ENCODE data around the gene MACROD2.

Gene MACROD2

DNA sequence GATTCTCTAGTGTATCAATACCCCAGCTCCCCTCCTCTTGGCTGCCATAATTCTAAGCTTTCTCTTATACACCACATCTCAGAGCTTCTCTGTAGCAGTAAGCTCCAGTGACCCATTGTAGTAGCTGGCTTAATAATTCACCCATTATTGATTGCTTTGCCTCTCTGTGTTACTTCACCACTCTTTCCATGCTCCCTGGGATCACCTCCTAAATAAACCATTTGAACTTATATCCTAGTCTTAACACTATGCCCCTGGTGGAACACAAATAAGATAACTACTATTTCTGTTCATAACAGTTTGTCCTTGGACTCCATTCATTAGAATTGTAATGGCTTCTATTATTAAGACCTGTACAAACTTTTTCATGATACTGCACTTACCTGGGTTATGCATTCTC is 1819.0 kb downstream of the MACROD2 start:
- no peak for DNase-seq

- DNase-seq = no peak
Measured at GRCh38 chr20:15814911-15815310, 1819.6 kb downstream of the MACROD2 start.

- DNase-seq = no peak
Measured at GRCh38 chr20:15817351-15817750, 1822.0 kb downstream of the MACROD2 start.

- no peak for DNase-seq
Measured at GRCh38 chr20:15818651-15819071, 1823.3 kb downstream of the MACROD2 start.

DNA sequence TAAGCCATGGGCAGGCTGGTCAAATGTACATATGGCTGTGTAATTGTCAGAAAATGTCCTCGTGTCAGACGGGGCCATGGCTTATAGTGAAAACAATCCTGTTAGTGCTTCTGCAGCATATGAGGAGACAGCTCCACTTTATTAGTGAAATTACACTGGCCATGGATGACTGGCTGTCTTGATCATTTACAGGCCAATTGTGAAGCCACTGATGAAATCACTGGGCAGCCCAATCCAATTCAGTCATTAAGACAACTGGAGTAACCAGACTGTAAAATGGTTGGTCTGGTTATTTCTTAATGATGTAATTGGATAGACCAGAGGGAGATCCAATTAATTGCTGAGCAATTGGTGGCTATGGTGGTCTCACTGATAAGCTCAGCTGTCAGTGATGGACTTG is 1828.4 kb downstream of the MACROD2 start:
- DNase-seq = no peak

GRCh38 chr20:15827628-15828027 is 1832.3 kb downstream of the MACROD2 start:
- DNase-seq = no peak

- DNase-seq = no peak
Measured at GRCh38 chr20:15831201-15831600, 1835.9 kb downstream of the MACROD2 start.

DNA sequence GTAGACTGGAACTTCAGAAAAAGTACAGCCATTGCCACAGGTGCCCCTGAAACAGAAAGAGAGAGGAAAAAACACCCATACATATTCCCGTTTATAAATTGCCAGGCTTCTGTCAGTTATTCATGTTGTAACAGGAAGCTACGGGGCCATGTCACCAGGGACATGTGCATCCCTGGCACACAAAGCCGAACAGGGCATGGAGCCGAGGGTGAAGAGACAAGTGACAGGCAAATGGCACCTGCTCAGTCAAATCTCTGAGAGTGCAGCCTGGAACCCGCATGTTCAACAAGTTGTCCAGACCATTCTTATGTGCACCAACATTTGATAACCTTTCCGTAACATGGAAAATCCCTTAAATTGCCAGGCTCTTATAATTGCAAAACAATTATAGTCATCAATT is 1837.2 kb downstream of the MACROD2 start:
- no peak for DNase-seq

GRCh38 chr20:15834857-15835256 is 1839.5 kb downstream of the MACROD2 start:
- DNase-seq = no peak

GRCh38 chr20:15835811-15836210 is 1840.5 kb downstream of the MACROD2 start:
- DNase-seq = no peak

GRCh38 chr20:15836634-15837033 is 1841.3 kb downstream of the MACROD2 start:
- no peak for DNase-seq

DNA sequence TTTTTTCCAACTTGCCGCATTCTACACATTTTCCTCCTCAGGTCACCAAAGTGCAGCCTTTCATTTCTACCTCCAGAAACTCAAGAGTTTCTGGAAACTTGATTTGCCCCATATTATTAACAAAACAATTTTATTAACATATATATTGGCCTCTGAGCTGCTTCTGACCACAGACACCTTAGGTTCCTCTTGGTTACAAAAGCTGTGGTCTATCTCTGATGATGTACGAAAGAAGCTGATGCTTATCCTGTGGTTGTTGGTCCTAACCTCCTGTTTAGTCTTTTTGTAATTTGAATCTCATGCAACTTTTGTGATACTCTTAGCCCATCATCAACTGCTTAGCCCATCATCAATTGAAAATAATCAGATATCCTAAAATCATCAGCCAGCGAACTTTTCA is 1842.2 kb downstream of the MACROD2 start:
- DNase-seq = no peak

GRCh38 chr20:15838466-15838865 is 1843.2 kb downstream of the MACROD2 start:
- no peak for DNase-seq

DNA sequence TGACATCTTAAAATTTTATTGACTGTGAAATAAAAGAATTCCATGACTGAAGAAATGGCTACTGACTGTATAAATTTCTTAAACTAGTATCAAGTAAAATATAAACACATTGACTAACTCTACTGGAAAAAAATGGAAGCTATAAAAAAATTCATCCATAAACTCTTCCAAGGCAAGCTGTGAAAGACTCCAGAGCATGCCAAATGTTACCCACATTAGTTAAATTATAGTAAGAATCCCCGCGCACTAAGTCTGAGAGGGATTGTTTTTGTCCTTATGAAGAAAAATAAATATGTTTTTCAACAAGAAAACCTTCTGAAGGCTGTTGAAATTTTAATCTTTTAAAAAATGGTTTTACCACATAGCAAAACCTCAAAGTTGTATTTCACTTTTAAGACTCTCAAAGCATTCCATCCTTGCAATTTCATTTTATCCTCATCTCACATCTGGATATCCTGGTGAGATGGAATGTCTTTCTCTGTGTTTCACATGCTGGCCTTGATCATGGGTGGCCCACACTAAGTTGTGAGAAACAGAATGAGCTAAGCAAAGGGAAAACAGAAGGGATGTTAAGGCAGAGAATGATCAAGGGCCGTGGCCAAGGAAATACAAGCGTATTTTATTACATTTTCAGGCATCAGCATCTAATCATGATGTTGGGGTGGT is 1845.5 kb downstream of the MACROD2 start:
- no peak for DNase-seq

DNA sequence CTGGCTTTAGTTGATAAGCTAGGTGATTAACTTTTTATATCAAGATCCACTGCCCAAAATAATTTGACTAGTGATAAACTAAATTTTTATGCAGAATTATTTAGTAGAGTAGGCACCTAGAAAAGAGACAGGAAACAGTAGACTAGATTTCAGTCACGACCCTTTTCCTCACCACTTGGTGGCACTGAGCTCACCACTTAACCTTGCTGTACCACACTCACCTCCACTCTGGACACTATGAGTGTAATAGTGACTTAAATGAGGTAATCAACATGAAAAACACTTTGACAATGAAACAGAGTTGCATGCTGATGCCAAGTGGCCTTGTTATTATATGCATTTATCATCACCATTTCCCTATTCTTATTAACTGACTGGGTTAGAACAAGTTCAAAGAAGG is 1847.6 kb downstream of the MACROD2 start:
- no peak for DNase-seq

- no peak for DNase-seq
Measured at GRCh38 chr20:15843777-15844176, 1848.5 kb downstream of the MACROD2 start.

DNA sequence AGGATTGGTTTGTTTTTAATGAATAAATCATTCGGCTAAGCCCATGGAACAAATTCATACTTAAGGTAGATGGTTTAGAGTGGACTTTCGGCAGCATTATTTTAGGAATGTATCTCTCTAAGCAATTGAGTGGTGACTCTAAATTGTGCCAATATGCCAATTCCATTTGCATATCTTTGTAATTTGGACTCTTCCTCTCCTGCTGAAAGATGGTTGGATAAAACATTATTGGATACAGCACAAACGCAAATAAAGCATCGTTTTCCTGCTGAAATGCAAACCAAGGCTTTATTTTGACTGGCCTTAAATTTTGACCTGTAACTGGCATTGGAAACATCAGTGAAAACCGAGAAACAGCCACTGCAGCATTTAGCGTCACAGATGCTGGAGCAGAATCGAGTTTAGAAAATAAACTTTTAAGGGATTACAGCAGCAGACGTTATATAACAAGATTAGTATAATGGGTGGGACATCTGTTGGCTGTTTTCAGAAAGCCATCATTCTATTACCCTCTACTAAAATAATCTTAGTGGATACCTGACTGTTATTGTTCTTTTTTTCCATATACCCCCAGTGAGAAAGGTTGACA is 1852.0 kb downstream of the MACROD2 start:
- no peak for DNase-seq

GRCh38 chr20:15848126-15848525 is 1852.8 kb downstream of the MACROD2 start:
- no peak for DNase-seq

- no peak for DNase-seq
Measured at GRCh38 chr20:15848995-15849610, 1853.8 kb downstream of the MACROD2 start.

DNA sequence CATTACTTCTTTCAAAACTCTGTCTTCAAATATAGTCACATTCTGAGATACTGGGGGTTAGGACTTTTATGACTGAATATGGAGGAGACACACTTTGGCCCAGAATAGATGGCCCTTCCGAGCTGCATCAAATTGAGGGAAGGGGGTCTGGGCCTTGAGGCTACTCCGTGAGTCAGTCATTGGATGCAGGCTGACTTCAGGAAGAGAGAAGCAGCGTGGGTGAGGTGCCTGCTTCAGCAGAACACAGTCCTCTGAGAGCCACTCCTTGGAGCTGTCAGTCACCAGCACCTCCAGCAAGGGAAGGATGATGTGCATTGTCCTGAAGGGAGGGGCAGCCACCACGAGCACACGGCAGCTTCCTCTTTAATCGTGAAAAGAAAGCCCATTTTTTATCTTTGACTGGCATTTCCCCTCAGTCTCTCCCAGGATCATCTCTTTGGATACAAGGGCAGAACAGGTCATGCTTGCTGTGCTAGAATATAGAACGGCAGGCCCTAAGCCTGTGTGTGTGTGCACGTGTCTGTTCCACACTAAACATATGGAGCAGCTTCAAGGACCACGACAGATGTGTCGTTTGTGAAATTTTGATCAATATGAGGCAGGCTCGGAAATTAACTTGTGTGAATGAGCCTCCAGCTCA is 1856.4 kb downstream of the MACROD2 start:
- DNase-seq = no peak

GRCh38 chr20:15854911-15855310 is 1859.6 kb downstream of the MACROD2 start:
- DNase-seq = no peak

DNA sequence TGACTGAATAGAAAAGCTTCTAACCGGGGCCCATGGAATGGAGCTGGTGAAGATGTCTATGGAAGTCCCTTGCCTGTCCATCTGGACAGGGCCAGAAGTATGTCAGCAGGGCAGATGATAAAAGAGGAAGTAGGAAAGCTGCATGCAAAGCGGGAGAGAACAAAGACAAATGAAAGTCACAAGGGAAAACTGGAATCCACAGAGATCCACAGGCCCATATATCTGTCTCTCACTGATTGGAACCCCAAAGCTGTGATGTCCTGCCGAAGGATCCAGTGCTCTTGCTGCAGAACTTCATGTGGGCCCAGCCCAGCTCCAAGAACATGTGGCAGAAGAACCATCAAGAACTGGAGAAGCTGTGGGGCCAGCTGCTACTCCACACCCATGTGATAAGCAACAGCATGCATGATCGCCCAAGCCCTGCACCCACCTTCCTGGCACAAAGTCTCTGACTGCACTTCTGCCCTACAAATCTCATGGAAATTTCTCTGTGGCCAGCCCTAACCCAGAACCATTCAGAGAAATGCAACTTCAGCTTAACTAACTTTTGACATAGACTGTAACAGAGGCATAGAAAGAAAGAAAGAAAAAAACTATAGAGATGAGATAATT is 1862.0 kb downstream of the MACROD2 start:
- DNase-seq = no peak

GRCh38 chr20:15859061-15859460 is 1863.7 kb downstream of the MACROD2 start:
- no peak for DNase-seq

DNA sequence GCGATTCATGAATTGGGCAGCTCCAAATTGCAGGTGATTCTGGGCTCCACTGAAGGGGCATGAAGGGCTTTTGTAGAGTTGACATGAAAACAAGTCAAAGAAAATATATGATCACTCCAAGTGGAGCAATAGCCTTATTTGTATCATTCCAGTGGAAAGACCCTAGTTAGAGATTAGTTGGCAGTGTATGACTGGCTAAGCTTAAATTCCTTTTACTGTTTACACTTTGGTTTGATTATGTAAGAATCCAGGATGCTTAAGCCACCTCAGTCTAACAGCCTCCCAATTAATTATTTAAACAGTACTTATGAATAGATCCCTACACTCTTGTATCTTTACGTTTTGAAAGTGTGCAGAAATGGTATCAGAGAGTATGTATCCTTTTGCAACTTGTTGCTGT is 1865.5 kb downstream of the MACROD2 start:
- DNase-seq = no peak

All from NCI-H2107 (cell line).